Ramos (cell line): Measurements from ENCODE around the gene SIPA1L2.
"Not testable (repeated sequence)": the region's sequence is repeated elsewhere in the genome, so short reads cannot be mapped to it uniquely, and the experiment has no call there.

Source experiments
- in situ Hi-C: fragments of 300-500 bp; cut with MboI; formaldehyde crosslinking; loops from one replicate; pipeline ENCODE4 v1.14.3; 2022; ENCODE audit warnings: low sequenced_read_pairs; ENCODE audit not compliant: unreplicated experiment

The SIPA1L2 gene

DNA sequence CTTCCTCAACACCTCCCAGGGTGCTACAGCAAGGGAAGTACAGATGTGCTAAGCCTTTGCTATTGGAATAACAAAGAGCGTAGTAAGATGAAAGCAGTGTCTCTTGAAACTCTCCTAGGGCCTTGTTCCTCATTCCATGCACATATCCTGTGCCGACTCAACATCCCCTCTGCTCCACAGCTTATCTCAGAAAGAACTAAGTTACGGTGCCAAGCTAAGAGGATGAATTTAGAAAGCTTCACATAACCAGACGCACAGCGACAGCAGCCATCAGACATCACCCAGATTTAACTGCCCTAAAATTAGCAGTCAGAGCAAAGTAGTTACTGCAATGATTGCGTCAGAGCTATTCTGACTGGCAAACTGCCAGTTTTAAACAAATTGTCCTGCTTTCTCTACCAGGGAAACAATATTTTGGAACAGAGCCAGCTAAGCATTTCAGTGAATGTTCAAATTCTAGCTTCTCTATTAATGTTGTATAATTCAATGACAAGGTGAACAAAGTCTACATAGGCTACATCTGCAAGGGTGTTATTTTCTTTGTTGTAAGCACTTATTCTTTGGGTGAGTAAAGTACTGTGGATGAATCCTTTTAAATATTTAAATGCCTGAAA is 9.5 kb downstream of the SIPA1L2 start:
- in situ Hi-C loops = no loop called here

DNA sequence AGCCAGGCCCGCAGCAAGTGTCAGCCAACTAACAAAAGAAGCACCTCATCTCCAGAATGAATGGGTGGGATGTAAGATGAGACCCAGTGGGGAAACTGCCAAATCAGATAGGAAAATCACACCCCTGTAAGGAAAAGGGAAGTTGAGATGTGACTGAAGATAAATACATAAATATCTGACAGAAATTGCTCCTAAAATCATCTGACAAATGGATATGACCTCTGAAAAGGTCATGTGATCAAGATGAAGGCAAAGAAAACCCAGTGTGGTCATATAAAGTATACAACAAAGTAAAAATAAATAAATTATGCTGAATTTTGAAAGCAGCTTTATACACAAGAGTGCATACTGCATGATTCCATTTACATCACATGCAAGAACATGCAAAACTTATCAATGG is 12.7 kb downstream of the SIPA1L2 start:
- in situ Hi-C loops = no loop called here

DNA sequence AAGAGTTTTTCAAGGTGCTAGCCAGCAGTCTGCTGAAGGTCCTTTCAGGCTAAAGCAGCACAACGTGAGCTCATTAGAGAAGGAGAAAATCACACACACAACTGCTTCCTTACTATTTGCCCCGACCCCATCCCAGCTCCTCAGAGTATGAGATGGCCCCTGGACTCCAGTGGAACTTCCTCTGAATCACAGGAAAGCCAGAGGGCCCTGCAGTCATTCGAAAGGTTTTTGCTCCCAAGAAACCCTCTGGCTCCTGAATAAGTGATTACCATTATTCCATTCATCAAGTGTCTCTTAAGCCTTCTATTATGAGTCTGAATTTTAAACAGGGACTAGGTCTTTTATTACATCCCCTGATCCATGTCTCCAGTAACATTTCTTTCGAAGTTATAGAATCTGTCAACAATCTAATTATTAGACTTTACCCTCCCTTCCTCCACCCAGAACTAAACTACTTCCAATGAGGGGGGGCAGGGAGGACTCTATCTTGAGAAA is 14.6 kb downstream of the SIPA1L2 start:
- in situ Hi-C loops = no loop called here

DNA sequence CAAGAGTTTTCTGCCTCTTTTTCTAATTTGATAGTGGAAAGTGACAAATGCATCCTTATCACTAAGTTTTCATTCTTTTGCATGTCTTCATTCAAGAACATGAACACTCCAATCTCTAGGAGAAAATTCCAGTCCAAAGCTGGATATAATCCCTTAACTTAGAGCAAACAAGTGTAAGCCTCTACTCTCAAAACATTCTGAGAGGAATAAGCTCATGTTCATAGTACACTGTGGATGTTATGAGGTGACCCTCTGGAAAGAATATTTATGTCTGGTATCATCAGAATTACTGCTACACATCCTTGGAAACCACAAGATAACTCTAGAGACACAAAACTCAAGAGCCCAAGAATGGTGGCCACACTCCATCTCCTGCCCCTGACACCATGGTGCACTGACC is 15.1 kb downstream of the SIPA1L2 start:
- in situ Hi-C loops = no loop called here

DNA sequence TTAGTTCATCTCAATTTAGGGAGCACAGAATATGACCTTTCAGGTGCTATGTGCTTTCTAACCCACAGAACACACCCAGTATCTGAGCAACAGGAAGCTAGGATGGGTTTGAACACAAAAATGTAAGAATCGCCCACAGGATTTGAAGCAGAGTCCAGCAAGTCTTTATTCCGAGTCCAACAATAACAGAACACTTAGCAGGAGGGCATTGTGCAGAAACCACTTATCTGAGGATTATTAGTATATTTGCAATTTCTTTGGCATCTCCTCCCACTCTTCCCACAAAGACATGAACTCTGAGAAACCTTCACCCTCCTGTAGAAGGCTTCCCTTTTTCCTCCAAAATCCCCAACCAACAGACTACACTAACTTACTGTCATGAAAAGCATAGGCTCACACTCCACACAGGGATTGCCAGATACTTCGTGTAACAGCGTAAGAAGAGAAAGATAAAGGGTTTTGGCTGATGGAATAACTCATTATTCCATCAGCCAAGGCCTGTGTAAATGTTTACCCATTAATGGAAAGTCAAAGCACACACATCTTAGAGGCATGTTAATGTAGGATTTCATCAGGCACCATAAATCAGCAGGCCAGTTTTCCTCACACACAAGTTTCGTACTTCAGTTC is 16.1 kb downstream of the SIPA1L2 start:
- in situ Hi-C loops = no loop called here

DNA sequence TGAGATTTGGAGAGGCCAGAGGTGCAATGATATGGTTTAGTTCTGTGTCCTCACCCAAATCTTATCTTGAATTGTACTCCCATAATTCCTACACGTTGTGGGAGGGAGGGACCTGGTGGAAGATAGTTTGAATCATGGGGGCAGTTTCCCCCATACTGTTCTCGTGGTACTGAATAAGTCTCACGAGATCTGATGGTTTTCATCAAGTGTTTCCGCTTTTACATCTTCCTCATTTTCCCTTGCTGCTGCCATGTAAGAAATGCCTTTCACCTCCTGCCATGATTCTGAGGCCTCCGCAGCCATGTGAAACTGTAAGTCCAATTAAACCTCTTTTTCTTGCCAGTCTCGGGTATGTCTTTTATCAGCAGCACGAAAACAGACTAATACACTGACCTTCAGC is 17.1 kb downstream of the SIPA1L2 start:
- in situ Hi-C loops = not testable (repeated sequence)

DNA sequence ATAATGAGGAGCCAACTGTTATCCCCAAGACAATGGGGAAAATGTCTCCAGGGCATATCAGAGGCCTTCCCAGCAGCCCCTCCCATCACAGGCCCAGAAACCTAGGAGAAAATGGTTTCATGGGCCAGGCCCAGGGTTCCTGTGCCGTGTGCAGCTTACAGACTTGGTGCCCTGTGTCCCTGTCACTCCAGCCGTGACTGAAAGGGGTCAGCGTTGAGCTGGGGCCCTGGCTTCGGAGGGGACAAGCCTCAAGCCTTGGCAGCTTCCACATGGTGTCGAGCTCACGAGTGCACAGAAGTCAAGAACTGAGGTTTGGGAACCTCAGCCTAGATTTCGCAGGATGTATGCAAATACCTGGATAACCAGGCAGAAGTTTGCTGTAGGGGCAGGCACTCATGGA is 18.1 kb downstream of the SIPA1L2 start:
- in situ Hi-C loops = no loop called here

DNA sequence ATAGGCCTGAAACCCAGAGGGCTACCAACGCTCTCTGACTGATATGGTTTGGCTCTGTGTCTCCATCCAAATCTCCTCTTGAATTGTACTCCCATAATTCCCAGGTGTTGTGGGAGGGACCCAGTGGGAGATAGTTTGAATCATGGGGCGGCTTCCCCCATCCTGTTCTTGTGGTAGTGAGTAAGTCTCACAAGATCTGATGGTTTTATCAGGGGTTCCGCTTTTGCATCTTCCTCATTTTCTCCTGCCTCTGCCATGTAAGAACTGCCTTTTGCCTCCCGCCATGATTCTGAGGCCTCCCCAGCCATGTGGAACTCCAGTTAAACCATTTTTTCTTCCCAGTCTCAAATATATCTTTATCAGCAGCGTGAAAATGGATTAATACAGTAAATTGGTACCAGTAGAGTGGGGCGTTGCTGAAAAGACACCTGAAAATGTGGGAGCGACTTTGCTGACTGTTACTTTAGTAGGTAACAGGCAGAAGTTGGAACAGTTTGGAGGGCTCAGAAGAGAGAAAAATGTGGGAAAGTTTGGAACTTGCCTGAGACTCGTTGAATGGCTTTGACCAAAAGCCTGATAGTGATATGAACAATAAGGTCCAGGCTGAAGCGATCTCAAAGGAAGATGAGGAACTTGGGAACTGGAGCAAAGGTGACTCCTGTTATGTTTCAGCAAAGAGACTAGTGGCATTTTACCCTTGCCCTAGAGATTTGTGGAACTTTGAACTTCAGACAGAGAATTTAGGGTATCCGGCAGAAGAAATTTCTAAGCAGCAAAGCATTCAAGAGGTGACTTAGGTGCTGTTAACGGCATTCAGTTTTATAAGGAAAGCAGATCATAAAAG is 18.8 kb downstream of the SIPA1L2 start:
- in situ Hi-C loops = not testable (repeated sequence)

DNA sequence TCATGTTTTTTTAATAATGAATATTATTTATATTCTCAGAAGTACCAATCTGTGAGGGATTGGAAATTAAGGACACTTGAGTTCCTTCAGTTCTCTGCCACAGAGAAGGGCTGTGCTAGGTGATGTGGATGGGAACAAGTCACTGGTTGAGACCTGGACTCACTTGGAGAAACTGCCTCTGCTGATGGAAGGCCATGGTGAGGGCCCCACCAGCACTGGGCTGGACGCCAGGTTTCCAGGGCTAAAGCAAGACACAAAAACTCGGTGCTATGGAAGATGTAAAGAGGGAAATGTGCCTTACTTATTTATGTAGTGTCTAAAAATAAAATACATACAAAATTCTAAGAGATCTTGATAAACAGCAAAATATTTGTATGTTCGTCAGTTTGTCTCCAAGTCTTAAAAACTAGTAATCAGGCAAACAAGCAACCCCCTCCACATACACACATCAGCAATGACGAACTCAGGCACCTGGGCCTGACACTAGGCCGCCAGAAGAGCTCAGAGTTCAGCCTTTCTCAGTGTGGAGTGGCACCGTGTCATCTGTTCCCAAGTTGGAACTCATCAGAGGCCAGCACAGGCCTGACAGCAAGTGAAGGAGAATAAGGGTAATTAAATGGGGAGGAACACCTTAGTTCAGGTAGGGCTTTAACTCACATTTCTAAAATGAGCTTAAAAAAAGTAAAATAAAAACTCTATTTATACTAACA is 19.6 kb downstream of the SIPA1L2 start:
- in situ Hi-C loops = no loop called here

DNA sequence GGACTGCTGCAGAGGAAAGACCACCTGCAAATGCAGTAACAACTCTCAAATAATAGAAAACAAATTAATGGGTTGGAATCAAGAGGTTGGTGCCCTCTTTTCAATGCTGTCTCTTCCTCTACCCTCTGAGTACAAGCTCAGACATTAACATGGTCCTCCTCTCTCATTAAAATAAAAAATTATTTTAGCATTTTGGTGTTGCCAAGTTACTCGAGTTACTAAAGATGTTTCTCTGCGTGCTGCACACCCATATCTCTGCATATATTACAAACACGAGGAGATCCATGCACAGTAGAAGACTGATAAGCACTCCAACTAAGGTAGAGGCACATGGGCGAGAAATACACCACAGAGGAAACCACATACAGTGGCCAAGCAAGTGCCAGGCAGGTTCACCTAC is 21.5 kb downstream of the SIPA1L2 start:
- in situ Hi-C loops = no loop called here

DNA sequence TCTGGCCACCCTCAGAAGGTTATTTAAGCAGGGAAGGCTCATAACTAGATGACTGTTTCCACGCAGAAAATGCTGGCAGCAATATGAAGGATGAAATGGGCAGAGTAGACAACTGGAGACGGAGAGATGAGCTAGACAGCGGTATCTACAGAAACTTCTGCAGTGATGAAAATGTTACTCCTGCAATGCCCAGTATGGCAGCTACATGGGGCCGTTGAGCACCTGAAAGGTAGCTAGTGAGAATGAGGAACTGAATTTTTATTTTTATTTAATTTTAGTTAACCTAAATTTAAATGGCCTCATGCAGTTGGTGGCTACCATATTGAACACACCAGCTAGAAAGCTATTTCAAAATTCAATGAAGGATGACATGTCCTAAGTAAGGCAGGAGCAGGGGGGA is 27.3 kb downstream of the SIPA1L2 start:
- in situ Hi-C loops = no loop called here

DNA sequence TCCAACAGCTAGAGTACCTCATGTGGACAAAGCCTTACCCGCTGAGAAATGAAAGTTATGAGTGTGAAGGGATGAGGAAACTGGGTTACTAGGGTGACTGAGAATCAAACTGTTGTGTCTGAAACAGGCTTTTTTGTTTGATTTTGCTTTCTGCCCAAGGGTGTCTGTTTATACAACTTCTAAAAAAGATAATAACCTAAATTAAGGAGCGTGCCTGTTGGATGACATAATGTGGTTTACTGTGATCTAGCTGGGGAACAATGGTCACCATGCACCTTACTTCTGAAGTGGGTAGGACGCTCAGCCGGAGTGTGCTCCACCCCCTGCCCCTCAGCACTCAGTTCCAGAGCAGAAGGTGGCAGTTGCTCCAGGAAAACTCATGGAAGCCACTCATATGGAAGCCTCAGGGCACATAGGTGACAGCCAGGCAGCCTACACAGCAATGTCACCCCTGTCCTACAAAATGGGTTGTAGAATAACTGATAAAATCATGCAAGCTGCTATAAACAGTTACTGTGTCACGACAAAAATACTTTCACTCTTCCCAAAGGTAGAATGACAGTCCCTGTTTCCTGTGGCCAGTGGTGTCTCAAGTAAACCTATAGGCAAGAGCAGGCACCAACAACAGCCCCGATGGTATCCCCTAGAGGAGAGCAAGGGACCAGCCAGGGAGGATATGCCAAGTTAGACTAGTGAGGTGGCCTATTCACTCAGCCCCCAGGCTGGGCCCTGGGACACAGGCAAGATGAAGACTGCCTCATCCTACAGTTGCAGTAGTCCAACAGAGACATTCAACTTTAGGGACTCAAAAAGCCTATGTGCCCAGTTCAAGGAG is 29.3 kb downstream of the SIPA1L2 start:
- in situ Hi-C loops = no loop called here

DNA sequence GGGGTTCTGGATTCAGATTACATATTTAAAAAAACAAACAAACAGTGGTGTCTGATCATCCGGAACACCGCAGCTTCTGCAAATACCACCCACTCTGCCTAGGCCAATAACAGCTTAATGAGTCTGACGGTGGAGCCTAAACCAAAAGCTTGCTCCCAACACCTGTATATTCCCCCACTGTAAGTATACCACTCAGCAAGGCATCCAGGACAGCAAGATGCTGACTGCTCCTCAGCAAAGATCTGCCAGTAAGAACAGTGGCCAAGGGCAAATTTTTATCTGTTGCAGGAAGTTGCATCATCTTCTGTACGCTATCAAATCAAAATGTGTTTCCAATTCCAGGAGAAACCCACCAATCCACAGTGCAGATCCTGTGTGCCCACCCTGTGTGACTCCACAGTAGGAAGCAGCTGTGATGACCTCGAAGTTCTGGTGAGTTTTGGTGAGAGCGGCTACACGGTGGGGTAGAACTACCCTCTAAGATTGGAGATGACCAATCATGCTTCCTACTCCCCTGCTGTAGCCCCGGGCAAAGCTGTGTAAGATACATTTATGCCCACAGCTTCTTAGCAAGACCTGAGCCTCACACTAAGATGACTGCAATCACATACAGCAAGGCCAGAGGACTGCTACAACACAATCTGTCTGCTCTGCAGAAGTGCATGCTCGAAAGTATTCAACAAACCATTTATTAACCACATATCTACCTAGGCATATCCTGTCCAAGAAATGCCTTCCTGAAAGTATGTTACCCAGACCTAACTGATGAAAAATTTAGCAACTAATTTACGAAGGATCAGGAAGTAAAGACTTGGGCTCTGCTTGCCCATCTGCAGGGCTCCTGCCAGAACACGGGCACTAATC is 30.5 kb downstream of the SIPA1L2 start:
- in situ Hi-C loops = no loop called here

DNA sequence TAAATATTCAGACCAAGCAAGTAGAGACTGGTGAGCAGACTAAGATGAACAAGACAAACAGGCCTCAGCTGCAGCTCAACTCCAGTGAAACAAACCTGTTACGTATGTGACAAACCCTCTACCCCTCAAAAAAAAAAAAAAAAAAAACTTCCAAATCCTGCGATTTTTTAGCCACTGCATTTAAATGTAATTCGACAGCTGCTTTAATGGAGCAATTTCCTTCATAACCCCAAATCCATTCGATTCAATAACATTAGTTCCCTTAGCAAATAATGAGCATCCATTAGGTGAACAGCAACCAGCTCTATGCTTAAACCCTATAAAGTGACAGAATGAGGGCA is 31.1 kb downstream of the SIPA1L2 start:
- in situ Hi-C loops = no loop called here

DNA sequence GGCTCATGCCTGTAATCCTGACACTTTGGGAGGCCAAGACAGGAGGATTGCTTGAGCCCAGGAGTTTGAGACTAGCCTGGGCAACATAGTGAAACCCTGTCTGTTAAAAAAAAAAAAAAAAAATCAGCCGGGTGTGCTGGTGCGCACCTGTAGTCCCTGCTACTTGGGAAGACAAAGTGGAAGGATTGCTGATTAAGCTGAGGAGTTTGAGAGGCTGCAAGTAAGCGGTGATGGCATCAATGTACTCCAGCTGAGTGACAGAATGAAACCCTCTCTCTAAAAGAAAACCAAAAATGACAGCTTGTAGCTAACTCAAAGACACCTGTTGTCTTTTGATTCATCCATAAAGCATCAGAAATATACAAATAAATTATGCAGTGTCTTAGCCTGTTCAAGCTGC is 31.8 kb downstream of the SIPA1L2 start:
- in situ Hi-C loops = no loop called here

DNA sequence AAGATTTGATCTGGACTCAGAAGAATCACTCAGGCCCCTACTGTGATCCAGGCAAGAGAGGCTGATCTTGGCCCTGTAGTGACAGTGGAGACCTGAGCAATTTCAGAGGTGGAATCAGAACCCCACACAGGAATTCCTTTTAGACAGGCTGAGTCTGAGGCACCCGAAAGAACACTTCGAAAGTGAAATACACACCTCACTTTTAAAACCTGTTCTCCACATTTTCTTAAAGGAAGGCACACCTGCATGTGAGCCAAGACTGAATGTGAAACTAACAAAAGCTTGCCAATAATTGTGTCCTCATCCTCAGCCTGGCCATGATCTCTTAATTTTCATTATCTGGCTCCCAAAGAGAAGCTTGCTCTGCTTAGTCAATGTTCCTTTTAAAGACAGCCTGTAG is 32.2 kb downstream of the SIPA1L2 start:
- in situ Hi-C loops = no loop called here

DNA sequence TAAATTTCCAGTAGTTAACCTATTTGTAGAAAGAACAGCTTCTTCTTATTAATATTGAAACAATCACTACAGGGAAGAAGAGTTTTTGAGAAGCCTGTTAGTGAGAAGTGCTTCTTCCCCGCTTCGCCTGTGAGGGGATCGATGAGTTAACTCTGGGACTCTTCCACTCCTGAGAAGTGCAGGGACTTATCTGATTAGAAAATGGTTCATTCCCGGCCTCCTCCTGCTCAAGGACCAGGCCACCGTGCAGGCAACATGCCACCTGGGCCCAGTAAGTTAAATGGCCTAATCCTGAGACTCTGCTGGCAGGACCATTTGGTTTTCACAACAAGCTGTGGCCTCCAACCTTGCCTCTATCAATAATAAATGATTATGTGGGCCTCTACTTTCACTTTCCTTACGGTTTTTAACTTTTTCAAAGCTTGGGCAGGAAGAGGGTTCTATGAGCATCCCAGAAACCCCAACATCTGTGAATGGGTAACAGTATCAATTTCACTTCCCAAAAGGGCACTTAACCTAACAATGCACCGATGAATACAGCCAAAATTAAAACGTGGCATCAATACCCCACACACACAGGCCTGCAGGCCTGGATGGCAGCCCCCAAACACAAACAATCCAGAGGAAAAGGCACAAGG is 33.1 kb downstream of the SIPA1L2 start:
- in situ Hi-C loops = no loop called here
